Measurements from ENCODE around the gene DEPDC5.
"Not testable (repeated sequence)": the region's sequence is repeated elsewhere in the genome, so short reads cannot be mapped to it uniquely, and the experiment has no call there.

DNA sequence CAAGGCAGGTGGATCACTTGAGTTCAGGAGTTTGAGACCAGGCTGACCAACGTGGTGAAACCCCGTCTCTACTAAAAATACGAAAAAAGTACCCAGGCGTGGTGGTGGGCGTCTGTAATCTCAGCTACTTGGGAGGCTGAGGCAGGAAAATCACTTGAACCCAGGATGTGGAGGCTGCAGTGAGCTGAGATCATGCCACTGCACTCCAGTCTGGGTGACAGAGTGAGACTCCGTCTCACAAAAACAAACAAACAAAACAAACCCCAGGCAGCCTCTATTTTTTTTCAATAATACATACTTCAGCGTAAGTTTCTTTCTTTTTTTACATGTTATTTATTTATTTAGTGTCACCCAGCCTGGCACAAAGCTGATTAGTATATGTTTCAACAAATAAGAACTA lies 60.1 kb downstream of the DEPDC5 start:
- TF ChIP-seq, protein P1, sequence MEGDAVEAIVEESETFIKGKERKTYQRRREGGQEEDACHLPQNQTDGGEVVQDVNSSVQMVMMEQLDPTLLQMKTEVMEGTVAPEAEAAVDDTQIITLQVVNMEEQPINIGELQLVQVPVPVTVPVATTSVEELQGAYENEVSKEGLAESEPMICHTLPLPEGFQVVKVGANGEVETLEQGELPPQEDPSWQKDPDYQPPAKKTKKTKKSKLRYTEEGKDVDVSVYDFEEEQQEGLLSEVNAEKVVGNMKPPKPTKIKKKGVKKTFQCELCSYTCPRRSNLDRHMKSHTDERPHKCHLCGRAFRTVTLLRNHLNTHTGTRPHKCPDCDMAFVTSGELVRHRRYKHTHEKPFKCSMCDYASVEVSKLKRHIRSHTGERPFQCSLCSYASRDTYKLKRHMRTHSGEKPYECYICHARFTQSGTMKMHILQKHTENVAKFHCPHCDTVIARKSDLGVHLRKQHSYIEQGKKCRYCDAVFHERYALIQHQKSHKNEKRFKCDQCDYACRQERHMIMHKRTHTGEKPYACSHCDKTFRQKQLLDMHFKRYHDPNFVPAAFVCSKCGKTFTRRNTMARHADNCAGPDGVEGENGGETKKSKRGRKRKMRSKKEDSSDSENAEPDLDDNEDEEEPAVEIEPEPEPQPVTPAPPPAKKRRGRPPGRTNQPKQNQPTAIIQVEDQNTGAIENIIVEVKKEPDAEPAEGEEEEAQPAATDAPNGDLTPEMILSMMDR (conservative IDR thresholded peaks at IDR 0.05) = not testable (repeated sequence)
- TF ChIP-seq EZH2 (IDR thresholded peaks at IDR 0.05; ENCODE audit: low read depth) = not testable (repeated sequence)

Measured in PC-9 (cell line).